Superior temporal gyrus (tissue), 1 donor: ENCODE results near the gene IL1RAPL1.

Experiments
- DNase-seq: peaks from one replicate; pipeline ENCODE4 v3.0.0-alpha.2; 2016; ENCODE audit errors: extremely low spot score

IL1RAPL1 gene

GRCh38 chrX:29419774-29420553 is 832.7 kb downstream of the IL1RAPL1 start:
- no peak for DNase-seq

GRCh38 chrX:29422034-29422433 is 834.8 kb downstream of the IL1RAPL1 start:
- no peak for DNase-seq

GRCh38 chrX:29431895-29432294 is 844.6 kb downstream of the IL1RAPL1 start:
- no peak for DNase-seq

- no peak for DNase-seq
Observed at GRCh38 chrX:29432534-29432933, 845.3 kb downstream of the IL1RAPL1 start.

- no peak for DNase-seq
Observed at GRCh38 chrX:29434939-29435338, 847.7 kb downstream of the IL1RAPL1 start.

- DNase-seq: no peak
Observed at GRCh38 chrX:29435396-29435795, 848.1 kb downstream of the IL1RAPL1 start.

GRCh38 chrX:29447867-29448266 is 860.6 kb downstream of the IL1RAPL1 start:
- no peak for DNase-seq

- DNase-seq: no peak
Observed at GRCh38 chrX:29453333-29453732, 866.1 kb downstream of the IL1RAPL1 start.

GRCh38 chrX:29455702-29456101 is 868.5 kb downstream of the IL1RAPL1 start:
- DNase-seq: no peak

GRCh38 chrX:29461039-29461438 is 873.8 kb downstream of the IL1RAPL1 start:
- no peak for DNase-seq

- DNase-seq: peak; percentile 13
Observed at GRCh38 chrX:29466456-29466855, 879.2 kb downstream of the IL1RAPL1 start.

- no peak for DNase-seq
Observed at GRCh38 chrX:29468911-29469494, 881.8 kb downstream of the IL1RAPL1 start.

- no peak for DNase-seq
Observed at GRCh38 chrX:29470030-29470429, 882.8 kb downstream of the IL1RAPL1 start.

- DNase-seq: no peak
Observed at GRCh38 chrX:29471829-29472228, 884.6 kb downstream of the IL1RAPL1 start.

GRCh38 chrX:29477878-29478277 is 890.6 kb downstream of the IL1RAPL1 start:
- no peak for DNase-seq

GRCh38 chrX:29478336-29479069 is 891.3 kb downstream of the IL1RAPL1 start:
- no peak for DNase-seq

- DNase-seq: no peak
Observed at GRCh38 chrX:29487214-29487613, 900.0 kb downstream of the IL1RAPL1 start.

GRCh38 chrX:29487714-29488113 is 900.5 kb downstream of the IL1RAPL1 start:
- no peak for DNase-seq

- no peak for DNase-seq
Observed at GRCh38 chrX:29488919-29489318, 901.7 kb downstream of the IL1RAPL1 start.

GRCh38 chrX:29490606-29491005 is 903.4 kb downstream of the IL1RAPL1 start:
- DNase-seq: no peak

GRCh38 chrX:29491659-29492058 is 904.4 kb downstream of the IL1RAPL1 start:
- DNase-seq: no peak

GRCh38 chrX:29496636-29497180 is 909.5 kb downstream of the IL1RAPL1 start:
- no peak for DNase-seq
